Measurements from ENCODE around the gene RNF145. TPM values are rescaled to one million over a fixed set of nuclear protein-coding genes. Genes with fewer than 3 reads are reported as not detected.

RNF145 gene
- total and polyA plus RNA-seq, 10 of the 15 experiments (the other 5 are each of a cell fraction or from before 2014, with no cell fraction given): 9.7 to 58.1 (median 38.2) TPM

- intact Hi-C loops (cut with micrococcal nuclease; ENCODE audit: unreplicated experiment) (no loop called here), in situ Hi-C loops (cut with MboI) (no loop called here)
- ChIA-PET POLR2A (no interaction called here), CTCF (interaction anchor here (1.1 to 3.1 kb wide), 2 partner anchors 1053 to 1179 kb away, joined by 4 to 14 read pairs; no protein-coding TSS in a partner anchor), RAD21 (ENCODE audit: unreplicated experiment) (interaction anchor here (0.9 kb wide), 1 partner anchor 951 kb away, joined by 3 read pairs; no protein-coding TSS in a partner anchor), SMC1A (ENCODE audit: uncharacterized antibody, unreplicated experiment) (interaction anchor here (1.3 to 2.2 kb wide), 2 partner anchors 21 to 957 kb away, joined by 5 to 7 read pairs; no protein-coding TSS in a partner anchor)
- H3K9ac ChIP-seq (ENCODE audit: control insufficient read depth, insufficient read depth, low read length): no peak overlapping the region
- H3K9me3 ChIP-seq (replicated peaks; ENCODE audit: control insufficient read depth, insufficient read depth, low read length): no peaks in the 10 kb centered on the region
- ATAC-seq (no peak), DNase-seq (ENCODE audit: low read depth, low spot score) (no peak), FAIRE-seq (no peak)
- H4K20me1 ChIP-seq (ENCODE audit: control insufficient read depth, insufficient read depth): no peaks in the 10 kb centered on the region
- no peak for TF ChIP-seq HCFC1 (IDR thresholded peaks at IDR 0.05; ENCODE audit: low read length)
- TF ChIP-seq SIN3A (IDR thresholded peaks at IDR 0.05; ENCODE audit: low read depth, low read length): no peak
- TF ChIP-seq NR2C2 (IDR thresholded peaks at IDR 0.05; ENCODE audit: borderline replicate concordance, control insufficient read depth, insufficient read length, low read depth): no peak
- TF ChIP-seq POU2F2 (IDR thresholded peaks at IDR 0.05; ENCODE audit: borderline replicate concordance, low read depth, low read length): no peak
- no peak for TF ChIP-seq EED (IDR thresholded peaks at IDR 0.05; ENCODE audit: low read depth)
- no peak for TF ChIP-seq TAF1 (IDR thresholded peaks at IDR 0.05; ENCODE audit: borderline replicate concordance, low read depth, low read length)
- no peak for TF ChIP-seq ATF7 (IDR thresholded peaks at IDR 0.05; ENCODE audit: low read depth)
- TF ChIP-seq PKNOX1 (IDR thresholded peaks at IDR 0.05): no peak
- no peak for TF ChIP-seq CBX3 (IDR thresholded peaks at IDR 0.05; ENCODE audit: borderline replicate concordance, low read depth)
- TF ChIP-seq POLR2A (IDR thresholded peaks at IDR 0.05; ENCODE audit: low read depth, low read length): no peak
- TF ChIP-seq RFX5 (IDR thresholded peaks at IDR 0.05; ENCODE audit: low read depth, low read length): no peak
- TF ChIP-seq ZBTB4 (CRISPR knock-in tag; IDR thresholded peaks at IDR 0.05): no peak
- no peak for TF ChIP-seq PML (IDR thresholded peaks at IDR 0.05; ENCODE audit: low read length)
- no peak for TF ChIP-seq CHD2 (IDR thresholded peaks at IDR 0.05; ENCODE audit: borderline replicate concordance, low read depth, low read length)
- TF ChIP-seq NFIC (IDR thresholded peaks at IDR 0.05; ENCODE audit: low read depth, low read length): no peak
- TF ChIP-seq USF1 (IDR thresholded peaks at IDR 0.05; ENCODE audit: borderline replicate concordance, extremely low read length, insufficient read depth, low read depth, low read length): no peak
- no peak for TF ChIP-seq SIX5 (IDR thresholded peaks at IDR 0.05; ENCODE audit: low read depth, low read length, severe bottlenecking)
- H3K4me2 ChIP-seq (ENCODE audit: control insufficient read depth, insufficient read depth): no peak overlapping the region
- H3K27ac ChIP-seq (ENCODE audit: control insufficient read depth, insufficient read depth): no peak overlapping the region
- H3K4me3 ChIP-seq: no peak overlapping the region
- H2AFZ ChIP-seq (ENCODE audit: control insufficient read depth, low read depth, low read length): no peak overlapping the region
- H3K79me2 ChIP-seq (ENCODE audit: control insufficient read depth, insufficient read depth, low read length): no peaks in the 10 kb centered on the region
- no peaks in the 10 kb centered on the region for H3K36me3 ChIP-seq (ENCODE audit: control insufficient read depth in 2 of 2, insufficient read depth in 2 of 2, low read length in 1 of 2)
- 0 out of 4 replicates have a peak, but pooled peaks cover 0 to 4% of the 10 kb centered on the region in 2 experiments for H3K27me3 ChIP-seq (replicated peaks in 1 of 2; ENCODE audit: control insufficient read depth in 2 of 2, insufficient read depth in 2 of 2, low read length in 1 of 2)
- WGBS (ENCODE audit: insufficient coverage, insufficient replicate concordance, low lambda C conversion rate, missing lambda C conversion rate): 57% methylated on average over 6 of the region's 6 CpGs
- no peaks in the 10 kb centered on the region for H3K4me1 ChIP-seq (ENCODE audit: control insufficient read depth, insufficient read depth, low read length)
- no TSS peak for BruUV-seq (replicated peaks)
Observed at GRCh38 chr5:159128070-159128541, 81.2 kb downstream of the RNF145 start.
